H9 (cell line): ENCODE results near the gene CDC25B. TPM values are rescaled to one million over a fixed set of nuclear protein-coding genes. Genes with fewer than 3 reads are reported as not detected.
A peak's percentile ranks its signal among the peaks of the same experiment; 100 is the strongest.

Experiments
- DNase-seq: peaks from one replicate; pipeline ENCODE4 v3.0.0-alpha.2; 2017
- H2AFZ ChIP-seq: one replicate; pipeline ENCODE4 v1.6.1; 2013; ENCODE audit warnings: mild to moderate bottlenecking, low read length, control low read depth, moderate library complexity
- H2AK5ac ChIP-seq: 2 replicates; pipeline ENCODE4 v1.6.1; 2013; ENCODE audit warnings: low read length, control low read depth, mixed read lengths; ENCODE audit not compliant: insufficient read length
- H2BK120ac ChIP-seq: one replicate; pipeline ENCODE4 v1.6.1; 2013; ENCODE audit warnings: low read depth, mild to moderate bottlenecking, low read length, control low read depth, inconsistent platforms; ENCODE audit not compliant: poor library complexity, severe bottlenecking
- H2BK12ac ChIP-seq: 2 replicates; pipeline ENCODE4 v1.6.1; 2013; ENCODE audit warnings: low read length, control low read depth, mixed read lengths, low read depth; ENCODE audit not compliant: insufficient read length
- H2BK15ac ChIP-seq: 2 replicates; pipeline ENCODE4 v1.6.1; 2013; ENCODE audit warnings: low read depth, low read length, control low read depth
- H2BK20ac ChIP-seq: one replicate; pipeline ENCODE4 v1.6.1; 2013; ENCODE audit warnings: low read depth, mild to moderate bottlenecking, low read length, control low read depth, inconsistent platforms; ENCODE audit not compliant: poor library complexity, severe bottlenecking
- H2BK5ac ChIP-seq: 2 replicates; pipeline ENCODE4 v1.6.1; 2013; ENCODE audit warnings: low read length, control low read depth, mixed read lengths; ENCODE audit not compliant: insufficient read length
- H3K14ac ChIP-seq: 2 replicates; pipeline ENCODE4 v1.6.1; 2013; ENCODE audit warnings: low read length, control low read depth; ENCODE audit not compliant: insufficient read depth
- H3K18ac ChIP-seq: 2 replicates; pipeline ENCODE4 v1.6.1; 2013; ENCODE audit warnings: low read depth, mild to moderate bottlenecking, mixed read lengths, low read length, control low read depth; ENCODE audit not compliant: insufficient read length
- H3K23ac ChIP-seq: 2 replicates; pipeline ENCODE4 v1.6.1; 2013; ENCODE audit warnings: low read length, control low read depth, mixed read lengths, low read depth; ENCODE audit not compliant: insufficient read length
- H3K23me2 ChIP-seq: 2 replicates; pipeline ENCODE4 v1.6.1; 2013; ENCODE audit warnings: low read depth, mild to moderate bottlenecking, mixed read lengths, low read length, control low read depth; ENCODE audit not compliant: insufficient read length, poor library complexity, severe bottlenecking
- H3K27ac ChIP-seq: 2 replicates; pipeline ENCODE4 v1.5.1; 2013; ENCODE audit warnings: low read length, control low read depth, mixed read lengths, low read depth; ENCODE audit not compliant: insufficient read length
- H3K27me3 ChIP-seq: 2 replicates; pipeline ENCODE4 v1.6.1; 2013; ENCODE audit warnings: low read length, control low read depth, inconsistent platforms; ENCODE audit not compliant: insufficient read depth
- H3K4ac ChIP-seq: 2 replicates; pipeline ENCODE4 v1.6.1; 2013; ENCODE audit warnings: low read depth, mild to moderate bottlenecking, control low read depth, inconsistent platforms, low read length, moderate library complexity
- H3K4me1 ChIP-seq: 2 replicates; pipeline ENCODE4 v1.6.1; 2013; ENCODE audit warnings: low read length, control low read depth, inconsistent platforms; ENCODE audit not compliant: insufficient read depth
- H3K4me2 ChIP-seq: 2 replicates; pipeline ENCODE4 v1.6.1; 2013; ENCODE audit warnings: low read length, control low read depth, mixed read lengths; ENCODE audit not compliant: insufficient read length, insufficient read depth
- H3K56ac ChIP-seq: 2 replicates; pipeline ENCODE4 v1.6.1; 2013; ENCODE audit warnings: low read depth, mild to moderate bottlenecking, mixed read lengths, low read length, control low read depth; ENCODE audit not compliant: insufficient read length
- H3K79me1 ChIP-seq: 2 replicates; pipeline ENCODE4 v1.6.1; 2013; ENCODE audit warnings: low read depth, mild to moderate bottlenecking, moderate library complexity, low read length, control low read depth, inconsistent platforms; ENCODE audit not compliant: insufficient read depth, poor library complexity, severe bottlenecking
- H3K79me2 ChIP-seq: 2 replicates; pipeline ENCODE4 v1.6.1; 2013; ENCODE audit warnings: low read length, control low read depth, inconsistent platforms; ENCODE audit not compliant: insufficient read depth
- H3K9ac ChIP-seq: 2 replicates; pipeline ENCODE4 v1.6.1; 2013; ENCODE audit warnings: low read length, control low read depth, mixed read lengths; ENCODE audit not compliant: insufficient read length; ENCODE audit errors: extremely low read depth
- H3K9me3 ChIP-seq: one replicate; pipeline ENCODE4 v1.6.1; 2013; ENCODE audit warnings: low read depth, low read length, inconsistent platforms; ENCODE audit not compliant: control insufficient read depth
- H3T11ph ChIP-seq: one replicate; pipeline ENCODE4 v1.6.1; 2013; ENCODE audit warnings: mild to moderate bottlenecking, low read length, control low read depth, inconsistent platforms
- H4K20me1 ChIP-seq: one replicate; pipeline ENCODE4 v1.6.1; 2013; ENCODE audit not compliant: control insufficient read depth, insufficient read length, insufficient read depth
- H4K5ac ChIP-seq: 2 replicates; pipeline ENCODE4 v1.6.1; 2013; ENCODE audit warnings: low read depth, mild to moderate bottlenecking, mixed read lengths, low read length, control low read depth; ENCODE audit not compliant: insufficient read length
- H4K8ac ChIP-seq: replicated peaks from 2 replicates; pipeline ENCODE4 v1.6.1; 2013; ENCODE audit warnings: low read length, control low read depth, mixed read lengths, low read depth; ENCODE audit not compliant: insufficient read length
- H4K91ac ChIP-seq: 2 replicates; pipeline ENCODE4 v1.6.1; 2013; ENCODE audit warnings: low read depth, mild to moderate bottlenecking, moderate library complexity, mixed read lengths, low read length, control low read depth; ENCODE audit not compliant: insufficient read length
- H3K27ac Mint-ChIP-seq, 3 experiments: 2 replicates in 2 of 3; 3 replicates in 1 of 3; pipeline ENCODE4 v1.8.0; 2020 to 2021; ENCODE audit warnings: mixed read lengths in 3 of 3, mild to moderate bottlenecking in 1 of 3, moderate library complexity in 1 of 3
- H3K27me3 Mint-ChIP-seq: 2 replicates; pipeline ENCODE4 v1.8.0; 2021; ENCODE audit warnings: low read depth, mild to moderate bottlenecking, moderate library complexity, mixed read lengths
- H3K36me3 Mint-ChIP-seq, 3 experiments: 2 replicates in 2 of 3; 3 replicates in 1 of 3; pipeline ENCODE4 v1.8.0; 2020 to 2021; ENCODE audit warnings: low read depth in 3 of 3, mixed read lengths in 3 of 3; ENCODE audit not compliant: insufficient read depth in 1 of 3
- H3K4me1 Mint-ChIP-seq, 2 experiments: 2 replicates each; pipeline ENCODE4 v1.8.0; 2020; ENCODE audit warnings: mixed read lengths in 2 of 2
- H3K4me3 Mint-ChIP-seq, 2 experiments: 2 replicates in 1 of 2; 3 replicates in 1 of 2; pipeline ENCODE4 v1.8.0; 2020 to 2021; ENCODE audit warnings: mild to moderate bottlenecking in 2 of 2, mixed read lengths in 2 of 2, moderate library complexity in 1 of 2
- H3K9me3 Mint-ChIP-seq, 2 experiments: 2 replicates in 1 of 2; 3 replicates in 1 of 2; pipeline ENCODE4 v1.8.0; 2020; ENCODE audit warnings: mild to moderate bottlenecking in 2 of 2, mixed read lengths in 2 of 2, moderate library complexity in 1 of 2
- CTCF ChIP-seq: fragments of 200-600 bp; sonication (generic); conservative IDR thresholded peaks from 3 replicates; pipeline ENCODE4 v1.8.0; 2021; ENCODE audit warnings: antibody characterized with exemption, mild to moderate bottlenecking
- WGBS: extraction: QIAGEN DNeasy Blood & Tissue Kit; methylation state at CpG from one replicate; pipeline ENCODE4 v1.1.7; 2013; ENCODE audit warnings: missing lambda C conversion rate, low lambda C conversion rate, mixed read lengths; ENCODE audit not compliant: insufficient read length; ENCODE audit errors: extremely low coverage; 5-methylcytosine and 5-hydroxymethylcytosine counted together
- total RNA-seq: library from RNA; stranded (reverse); gene quantifications from 2 replicates; pipeline ENCODE4 v1.2.1, GENCODE V29; 2021

The CDC25B gene
- total RNA-seq, 1 experiment from 2014 or later: 24.0 TPM

GRCh38 chr20:3847429-3847940 lies 51.4 kb downstream of the CDC25B start:
- no peak overlapping the region for H3K27ac ChIP-seq
- H3K4me2 ChIP-seq: peak overlapping the region; percentile 84
- H3K23ac ChIP-seq: no peak overlapping the region
- no peaks in the 10 kb centered on the region for H3K9me3 Mint-ChIP-seq
- H3K56ac ChIP-seq: no peak overlapping the region
- no peaks in the 10 kb centered on the region for H4K20me1 ChIP-seq
- no peaks in the 10 kb centered on the region for H3K27me3 ChIP-seq
- TF ChIP-seq CTCF: no peak
- H3K36me3 Mint-ChIP-seq: 0 out of 7 replicates have a peak, but pooled peaks cover 0 to 5% (median 0%) of the 10 kb centered on the region in 3 experiments
- no peak overlapping the region for H2BK15ac ChIP-seq
- no peak overlapping the region for H2BK5ac ChIP-seq
- no peaks in the 10 kb centered on the region; the same call in 1 of the 2 replicates for H3K79me2 ChIP-seq
- H2BK20ac ChIP-seq: no peak overlapping the region
- peak overlapping the region; percentile 68 for H3K9ac ChIP-seq
- DNase-seq: no peak
- H3K4ac ChIP-seq: no peak overlapping the region
- H2AK5ac ChIP-seq: no peak overlapping the region
- H3K79me1 ChIP-seq: no peaks in the 10 kb centered on the region
- WGBS: no CpG with 5 or more reads among the region's 8 CpGs
- H3K27me3 Mint-ChIP-seq: no peaks in the 10 kb centered on the region
- no peak overlapping the region for H2BK120ac ChIP-seq
- peak overlapping the region; percentile 68; the same call in 1 of the 2 replicates for H3K14ac ChIP-seq
- H4K5ac ChIP-seq: no peak overlapping the region
- peaks cover 13% of the 10 kb centered on the region for H3K23me2 ChIP-seq
- H3K4me1 Mint-ChIP-seq: peaks cover 7 to 10% of the 10 kb centered on the region in 2 experiments
- peak overlapping the region in 2 of 3 experiments; percentile 70 to 72; a peak in 3 of 7 replicates for H3K27ac Mint-ChIP-seq
- H3K18ac ChIP-seq: no peak overlapping the region
- no peak overlapping the region for H4K91ac ChIP-seq
- H2AFZ ChIP-seq: no peak overlapping the region
- no peaks in the 10 kb centered on the region for H3K9me3 ChIP-seq
- no peak overlapping the region for H3T11ph ChIP-seq
- peak overlapping the region; percentile 81 to 90 for H3K4me3 Mint-ChIP-seq
- no peak overlapping the region for H4K8ac ChIP-seq
- H2BK12ac ChIP-seq: no peak overlapping the region
- no peaks in the 10 kb centered on the region for H3K4me1 ChIP-seq
